Loucy (cell line): ENCODE results near the gene DYNC1LI1.
A peak's percentile ranks its signal among the peaks of the same experiment; 100 is the strongest.

Experiments used
- H2AFZ ChIP-seq: fragments of 200-600 bp; sonication (generic); 2 replicates; pipeline ENCODE4 v1.6.0; 2016; ENCODE audit warnings: antibody characterized with exemption, mild to moderate bottlenecking, low read length, moderate library complexity
- H3F3A ChIP-seq: fragments of 200-600 bp; 2 replicates; pipeline ENCODE4 v1.6.0; 2016; ENCODE audit warnings: antibody characterized with exemption, low read depth, mild to moderate bottlenecking
- H3K27me3 ChIP-seq: fragments of 200-600 bp; sonication (generic); 2 replicates; pipeline ENCODE4 v1.6.1; 2014; ENCODE audit warnings: low read length, mild to moderate bottlenecking; ENCODE audit not compliant: insufficient read depth, poor library complexity, severe bottlenecking
- H3K36me3 ChIP-seq: fragments of 200-600 bp; sonication (generic); 2 replicates; pipeline ENCODE4 v1.6.1; 2016; ENCODE audit warnings: low read length; ENCODE audit not compliant: insufficient read depth
- H3K4me1 ChIP-seq: fragments of 200-600 bp; sonication (generic); 2 replicates; pipeline ENCODE4 v1.5.1; 2014; ENCODE audit warnings: low read length, mild to moderate bottlenecking; ENCODE audit not compliant: insufficient read depth, poor library complexity, severe bottlenecking
- H3K4me2 ChIP-seq: fragments of 200-600 bp; sonication (generic); 2 replicates; pipeline ENCODE4 v1.6.0; 2014; ENCODE audit warnings: antibody characterized with exemption, low read length, low read depth, mild to moderate bottlenecking; ENCODE audit not compliant: poor library complexity, severe bottlenecking
- H3K4me3 ChIP-seq: fragments of 200-600 bp; sonication (generic); 2 replicates; pipeline ENCODE4 v1.5.1; 2014; ENCODE audit warnings: low read length, mild to moderate bottlenecking, mixed read lengths; ENCODE audit not compliant: poor library complexity, severe bottlenecking
- H3K79me2 ChIP-seq: fragments of 200-600 bp; sonication (generic); 2 replicates; pipeline ENCODE4 v1.6.1; 2014; ENCODE audit warnings: low read length; ENCODE audit not compliant: insufficient read depth
- H3K9ac ChIP-seq: fragments of 200-600 bp; sonication (generic); 2 replicates; pipeline ENCODE4 v1.6.0; 2014; ENCODE audit warnings: mild to moderate bottlenecking, low read depth, low read length, moderate library complexity; ENCODE audit not compliant: poor library complexity, severe bottlenecking
- H3K9me2 ChIP-seq: fragments of 200-600 bp; sonication (generic); replicated peaks from 2 replicates; pipeline ENCODE4 v1.6.1; 2016; ENCODE audit warnings: low read depth, low read length, mixed read lengths
- H3K9me3 ChIP-seq: fragments of 200-600 bp; sonication (generic); 2 replicates; pipeline ENCODE4 v1.6.1; 2014; ENCODE audit warnings: mild to moderate bottlenecking, antibody characterized with exemption, low read length, low read depth; ENCODE audit not compliant: insufficient read depth
- H4K20me1 ChIP-seq: fragments of 200-600 bp; sonication (generic); 2 replicates; pipeline ENCODE4 v1.6.0; 2014; ENCODE audit warnings: antibody characterized with exemption, low read length, mild to moderate bottlenecking; ENCODE audit not compliant: insufficient read depth, poor library complexity, severe bottlenecking
- CTCF ChIP-seq: fragments of 200-600 bp; sonication (generic); conservative IDR thresholded peaks from 2 replicates; pipeline ENCODE4 v1.5.1; 2014; ENCODE audit warnings: mild to moderate bottlenecking, antibody characterized with exemption, low read length
- EZH2phosphoT487 ChIP-seq: fragments of 200-600 bp; IDR thresholded peaks from 2 replicates; pipeline ENCODE4 v1.6.1; 2018; ENCODE audit warnings: antibody characterized with exemption, mild to moderate bottlenecking, moderate library complexity, borderline replicate concordance

DYNC1LI1 gene

GRCh38 chr3:32511005-32511404 is 59.7 kb downstream of the DYNC1LI1 start:
- no peak for TF ChIP-seq EZH2phosphoT487
- no peak for TF ChIP-seq CTCF
- H3K9me3 ChIP-seq, result no peaks in the 10 kb centered on the region

GRCh38 chr3:32510075-32510724 is 60.5 kb downstream of the DYNC1LI1 start:
- no peak overlapping the region for H3K9ac ChIP-seq
- H4K20me1 ChIP-seq, result no peaks in the 10 kb centered on the region
- H3K9me3 ChIP-seq, result no peaks in the 10 kb centered on the region
- no peak overlapping the region for H3K4me3 ChIP-seq
- H2AFZ ChIP-seq, result no peak overlapping the region
- H3K4me2 ChIP-seq, result no peak overlapping the region
- H3K79me2 ChIP-seq, result no peaks in the 10 kb centered on the region
- H3K9me2 ChIP-seq, result no peaks in the 10 kb centered on the region
- H3K27me3 ChIP-seq, result no peaks in the 10 kb centered on the region
- H3F3A ChIP-seq, result no peaks in the 10 kb centered on the region
- H3K4me1 ChIP-seq, result no peaks in the 10 kb centered on the region
- no peaks in the 10 kb centered on the region for H3K36me3 ChIP-seq
- TF ChIP-seq EZH2phosphoT487 (no peak), CTCF (peak; percentile 91)

More at GRCh38 chr3:32511005-32511404, 59.7 kb downstream of the DYNC1LI1 start:
- H3K4me2 ChIP-seq, result no peak overlapping the region
- no peak overlapping the region for H3K4me3 ChIP-seq
- H3F3A ChIP-seq, result no peaks in the 10 kb centered on the region
- H3K27me3 ChIP-seq, result no peaks in the 10 kb centered on the region
- H4K20me1 ChIP-seq, result no peaks in the 10 kb centered on the region
- no peak overlapping the region for H3K9ac ChIP-seq
- H3K79me2 ChIP-seq, result no peaks in the 10 kb centered on the region
- H3K36me3 ChIP-seq, result no peaks in the 10 kb centered on the region
- no peak overlapping the region for H2AFZ ChIP-seq
- H3K9me2 ChIP-seq, result no peaks in the 10 kb centered on the region
- H3K4me1 ChIP-seq, result no peaks in the 10 kb centered on the region

GRCh38 chr3:32508711-32509110 is 61.9 kb downstream of the DYNC1LI1 start:
- H3K4me1 ChIP-seq, result no peaks in the 10 kb centered on the region
- TF ChIP-seq CTCF, result no peak
- no peak for TF ChIP-seq EZH2phosphoT487

More at GRCh38 chr3:32508711-32509110, 61.9 kb downstream of the DYNC1LI1 start:
- Histone ChIP-seq H3K9me3 (no peaks in the 10 kb centered on the region), H3K9me2 (no peaks in the 10 kb centered on the region), H3K9ac (no peak overlapping the region), H3K4me2 (no peak overlapping the region), H4K20me1 (no peaks in the 10 kb centered on the region), H3F3A (no peaks in the 10 kb centered on the region), H3K79me2 (no peaks in the 10 kb centered on the region), H3K36me3 (no peaks in the 10 kb centered on the region), H3K27me3 (no peaks in the 10 kb centered on the region), H2AFZ (no peak overlapping the region), H3K4me3 (no peak overlapping the region)
